OCI-LY7 (cell line): Measurements from ENCODE around the gene SERPINB13. TPM values are rescaled to one million over a fixed set of nuclear protein-coding genes. Genes with fewer than 3 reads are reported as not detected.

Source experiments
- BruUV-seq: library from RNA; stranded (reverse); fragments of 400-500 nt; replicated peaks from 2 replicates; lab custom pipeline; 2021; lab: Mats Ljungman, UMichigan
- CTCF ChIA-PET: fragments of 300-600 bp; sonication (Branson Sonifier 250); formaldehyde crosslinking; loops from one replicate; lab custom pipeline; 2022; ENCODE audit warnings: antibody characterized with exemption; ENCODE audit not compliant: unreplicated experiment; lab: Charles Lee
- POLR2A ChIA-PET: fragments of 300-600 bp; sonication (Branson Sonifier 250); formaldehyde crosslinking; loops from one replicate; lab custom pipeline; 2022; ENCODE audit warnings: antibody characterized with exemption; lab: Charles Lee
- DNase-seq: peaks from one replicate; pipeline ENCODE4 v3.0.0-alpha.2; 2015; ENCODE audit warnings: low spot score
- H2AFZ ChIP-seq: fragments of 200-600 bp; sonication (generic), shearing (Covaris generic); 2 replicates; pipeline ENCODE4 v1.6.1; 2014; ENCODE audit warnings: mild to moderate bottlenecking, antibody characterized with exemption, low read length, moderate library complexity
- H3K27ac ChIP-seq: fragments of 200-600 bp; sonication (generic); 2 replicates; pipeline ENCODE4 v1.5.1; 2014; ENCODE audit warnings: mixed run types, low read depth, mild to moderate bottlenecking, moderate library complexity, low read length, inconsistent platforms; ENCODE audit not compliant: poor library complexity, severe bottlenecking
- H3K36me3 ChIP-seq: fragments of 200-600 bp; sonication (generic); 2 replicates; pipeline ENCODE4 v1.6.1; 2014; ENCODE audit warnings: mild to moderate bottlenecking, antibody characterized with exemption, low read length, moderate library complexity, mixed read lengths; ENCODE audit not compliant: insufficient read depth
- H3K4me1 ChIP-seq: fragments of 200-600 bp; sonication (generic); 2 replicates; pipeline ENCODE4 v1.5.1; 2014; ENCODE audit warnings: mild to moderate bottlenecking, low read length; ENCODE audit not compliant: insufficient read depth, poor library complexity, severe bottlenecking
- H3K4me2 ChIP-seq: fragments of 200-600 bp; sonication (generic); 2 replicates; pipeline ENCODE4 v1.6.1; 2014; ENCODE audit warnings: mild to moderate bottlenecking, low read length
- H3K4me3 ChIP-seq: fragments of 200-600 bp; sonication (generic); 2 replicates; pipeline ENCODE4 v1.5.1; 2014; ENCODE audit warnings: mild to moderate bottlenecking, low read depth, low read length; ENCODE audit not compliant: poor library complexity, severe bottlenecking
- H3K79me2 ChIP-seq: fragments of 200-600 bp; sonication (generic); 2 replicates; pipeline ENCODE4 v1.6.1; 2016; ENCODE audit warnings: low read depth, mild to moderate bottlenecking, low read length, moderate library complexity, mixed read lengths; ENCODE audit not compliant: insufficient read depth
- H3K9me2 ChIP-seq: fragments of 200-600 bp; sonication (generic); 2 replicates; pipeline ENCODE4 v1.6.1; 2016; ENCODE audit warnings: mild to moderate bottlenecking, low read length, mixed read lengths; ENCODE audit not compliant: insufficient read depth
- H3K9me3 ChIP-seq: fragments of 200-600 bp; sonication (generic); 2 replicates; pipeline ENCODE4 v1.6.1; 2014; ENCODE audit warnings: mild to moderate bottlenecking, mixed run types, low read length, mixed read lengths
- H4K20me1 ChIP-seq: fragments of 200-600 bp; sonication (generic); 2 replicates; pipeline ENCODE4 v1.6.1; 2014; ENCODE audit warnings: mild to moderate bottlenecking, antibody characterized with exemption, low read length, moderate library complexity, mixed read lengths; ENCODE audit not compliant: insufficient read depth
- EZH2phosphoT487 ChIP-seq: fragments of 200-600 bp; sonication (generic); IDR thresholded peaks from 2 replicates; pipeline ENCODE4 v1.6.1; 2018; ENCODE audit warnings: low read depth, borderline replicate concordance, mild to moderate bottlenecking, mixed run types, antibody characterized with exemption, low read length, moderate library complexity, mixed read lengths
- intact Hi-C: fragments of 100-400 bp; cut with micrococcal nuclease; formaldehyde crosslinking; loops from one replicate; pipeline ENCODE4 v1.10.0; 2022; ENCODE audit not compliant: unreplicated experiment
- total RNA-seq, 2 experiments: library from RNA; depleted of rRNA in 1 of 2; stranded (reverse); fragments of >200 nt in 1 of 2; shearing (Covaris generic) in 1 of 2; gene quantifications; 2 replicates each; pipeline ENCODE4 v1.2.3, GENCODE V29; 2014 to 2022
- TF ChIP-seq, protein P1 (sequence below): fragments of 200-600 bp; sonication (generic); conservative IDR thresholded peaks from 2 replicates; pipeline ENCODE4 v1.5.1; 2014; ENCODE audit warnings: mild to moderate bottlenecking, antibody characterized with exemption, low read length, moderate library complexity, mixed read lengths

Gene SERPINB13
- total RNA-seq, 2 experiments from 2014 or later = not detected

DNA sequence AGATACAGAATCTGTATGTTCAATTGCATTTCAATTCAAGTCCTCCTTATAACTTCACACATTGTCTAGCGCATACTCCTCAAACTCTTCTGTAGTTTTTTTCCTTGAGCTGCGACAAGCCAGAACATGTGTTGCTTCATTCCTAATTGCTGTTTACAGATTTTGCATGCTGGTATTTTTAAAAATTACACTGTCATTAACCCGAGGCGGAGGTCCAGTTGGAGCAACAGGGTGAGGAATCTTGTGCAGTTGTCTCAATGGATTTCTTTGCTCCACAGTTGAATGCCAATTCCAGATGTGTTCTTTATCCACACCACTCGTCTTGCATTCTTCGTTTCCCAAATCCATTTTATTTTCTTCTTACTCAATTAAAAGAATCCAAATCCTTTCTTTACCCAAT lies 16.4 kb upstream of the SERPINB13 start:
- ChIA-PET POLR2A (no interaction called here), CTCF (no interaction called here)
- H3K4me2 ChIP-seq = no peak overlapping the region
- intact Hi-C loops = no loop called here
- BruUV-seq = no TSS peak
- no peaks in the 10 kb centered on the region for H3K4me1 ChIP-seq
- H3K79me2 ChIP-seq = no peaks in the 10 kb centered on the region
- H3K9me2 ChIP-seq = no peaks in the 10 kb centered on the region
- no peak overlapping the region for H2AFZ ChIP-seq
- no peak overlapping the region for H3K27ac ChIP-seq
- H3K9me3 ChIP-seq = no peaks in the 10 kb centered on the region
- H4K20me1 ChIP-seq = no peaks in the 10 kb centered on the region
- no peaks in the 10 kb centered on the region for H3K36me3 ChIP-seq
- H3K4me3 ChIP-seq = no peak overlapping the region
- no peak for TF ChIP-seq EZH2phosphoT487
- TF ChIP-seq, protein P1, sequence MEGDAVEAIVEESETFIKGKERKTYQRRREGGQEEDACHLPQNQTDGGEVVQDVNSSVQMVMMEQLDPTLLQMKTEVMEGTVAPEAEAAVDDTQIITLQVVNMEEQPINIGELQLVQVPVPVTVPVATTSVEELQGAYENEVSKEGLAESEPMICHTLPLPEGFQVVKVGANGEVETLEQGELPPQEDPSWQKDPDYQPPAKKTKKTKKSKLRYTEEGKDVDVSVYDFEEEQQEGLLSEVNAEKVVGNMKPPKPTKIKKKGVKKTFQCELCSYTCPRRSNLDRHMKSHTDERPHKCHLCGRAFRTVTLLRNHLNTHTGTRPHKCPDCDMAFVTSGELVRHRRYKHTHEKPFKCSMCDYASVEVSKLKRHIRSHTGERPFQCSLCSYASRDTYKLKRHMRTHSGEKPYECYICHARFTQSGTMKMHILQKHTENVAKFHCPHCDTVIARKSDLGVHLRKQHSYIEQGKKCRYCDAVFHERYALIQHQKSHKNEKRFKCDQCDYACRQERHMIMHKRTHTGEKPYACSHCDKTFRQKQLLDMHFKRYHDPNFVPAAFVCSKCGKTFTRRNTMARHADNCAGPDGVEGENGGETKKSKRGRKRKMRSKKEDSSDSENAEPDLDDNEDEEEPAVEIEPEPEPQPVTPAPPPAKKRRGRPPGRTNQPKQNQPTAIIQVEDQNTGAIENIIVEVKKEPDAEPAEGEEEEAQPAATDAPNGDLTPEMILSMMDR = no peak
- no peak for DNase-seq

DNA sequence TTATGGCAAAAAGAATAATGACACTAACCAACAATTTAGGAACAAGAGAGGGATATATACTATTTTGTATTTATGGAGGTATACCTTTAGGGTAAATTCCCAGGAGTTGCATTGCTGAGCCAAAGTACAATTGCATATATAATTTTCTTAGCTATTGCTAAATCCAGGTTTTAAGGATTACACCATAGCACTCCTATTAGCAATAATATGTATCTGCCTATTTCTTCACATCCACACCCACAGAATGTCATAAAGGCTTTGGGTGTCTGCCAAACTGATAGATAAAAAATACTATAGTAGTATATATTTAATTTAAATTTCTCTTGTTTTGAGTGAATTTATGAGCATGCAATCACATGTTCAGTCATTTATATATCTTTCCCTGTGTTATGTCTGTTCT lies 11.5 kb upstream of the SERPINB13 start:
- POLR2A ChIA-PET = no interaction called here
- no peaks in the 10 kb centered on the region for H3K4me1 ChIP-seq
- H3K79me2 ChIP-seq = no peaks in the 10 kb centered on the region
- BruUV-seq = no TSS peak
- no peak for DNase-seq
- H3K4me3 ChIP-seq = no peak overlapping the region
- CTCF ChIA-PET = no interaction called here
- intact Hi-C loops = no loop called here
- H3K9me3 ChIP-seq = no peaks in the 10 kb centered on the region
- H3K36me3 ChIP-seq = no peaks in the 10 kb centered on the region
- H2AFZ ChIP-seq = no peak overlapping the region
- H3K27ac ChIP-seq = no peak overlapping the region
- H4K20me1 ChIP-seq = no peaks in the 10 kb centered on the region
- no peaks in the 10 kb centered on the region for H3K9me2 ChIP-seq
- no peak overlapping the region for H3K4me2 ChIP-seq
- TF ChIP-seq EZH2phosphoT487 = no peak
- TF ChIP-seq, protein P1 = no peak

DNA sequence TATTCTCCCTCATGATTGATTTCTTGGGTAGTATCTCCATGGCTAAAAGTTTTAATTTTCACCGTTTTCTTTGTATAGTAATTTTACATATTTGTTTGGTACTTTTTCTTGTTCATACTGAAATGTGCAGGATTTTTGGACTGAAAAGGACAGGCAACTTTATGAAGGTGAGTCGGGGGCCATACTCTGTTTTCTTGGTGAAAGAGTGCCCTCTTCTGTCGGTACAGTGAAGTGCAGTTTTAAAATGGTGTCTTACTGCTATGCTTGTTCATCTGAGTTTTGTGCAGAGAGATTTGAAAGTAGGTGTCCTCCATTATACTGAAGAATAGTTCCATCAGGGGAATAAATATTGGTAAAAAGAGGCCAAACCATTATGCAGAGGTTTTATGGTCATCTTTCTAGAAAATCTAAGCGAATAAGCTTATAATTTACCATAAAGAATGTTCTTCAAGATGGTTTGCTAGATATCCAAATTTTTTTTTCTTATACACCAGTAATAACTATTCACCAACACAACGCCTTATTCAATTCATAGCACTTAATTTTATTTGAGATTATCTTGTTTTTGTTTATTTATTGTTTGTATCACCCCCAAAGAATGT lies 8.7 kb upstream of the SERPINB13 start:
- Histone ChIP-seq H3K4me1 (no peaks in the 10 kb centered on the region), H3K9me2 (no peaks in the 10 kb centered on the region), H2AFZ (no peak overlapping the region), H3K4me2 (no peak overlapping the region), H3K36me3 (no peaks in the 10 kb centered on the region), H3K4me3 (no peak overlapping the region), H4K20me1 (no peaks in the 10 kb centered on the region), H3K79me2 (no peaks in the 10 kb centered on the region), H3K27ac (no peak overlapping the region), H3K9me3 (no peaks in the 10 kb centered on the region)
- intact Hi-C loops = loop anchor here (1.0 kb wide), 1 partner anchor 60 kb away; no protein-coding TSS in a partner anchor
- peak; percentile 28 for DNase-seq
- POLR2A ChIA-PET = interaction anchor here (1.6 kb wide), 1 partner anchor 60 kb away, joined by 5 read pairs; no protein-coding TSS in a partner anchor
- TF ChIP-seq, protein P1 = peak; percentile 81
- TF ChIP-seq EZH2phosphoT487 = no peak
- CTCF ChIA-PET = no interaction called here
- no TSS peak for BruUV-seq
